HG03432 (cell line): ENCODE measurements around the gene THAP8.
A peak's percentile ranks its signal among the peaks of the same experiment; 100 is the strongest.
"Not testable (repeated sequence)": the region's sequence is repeated elsewhere in the genome, so short reads cannot be mapped to it uniquely, and the experiment has no call there.

Experiments used
- ATAC-seq: cut with Tn5 transposase; IDR thresholded peaks from one replicate; pipeline ENCODE4 v1.9.1; 2021; ENCODE audit warnings: mild to moderate bottlenecking, moderate library complexity; ENCODE audit not compliant: unreplicated experiment

THAP8 gene

GRCh38 chr19:36068810-36069499 lies 14.9 kb upstream of the THAP8 start:
- ATAC-seq: not testable (repeated sequence)

GRCh38 chr19:36067681-36068080 lies 13.6 kb upstream of the THAP8 start:
- ATAC-seq: no peak

GRCh38 chr19:36064826-36065225 lies 10.7 kb upstream of the THAP8 start:
- ATAC-seq: no peak

- ATAC-seq: no peak
Measured at GRCh38 chr19:36061367-36061766, 7.3 kb upstream of the THAP8 start.

- no peak for ATAC-seq
Measured at GRCh38 chr19:36060430-36060829, 6.3 kb upstream of the THAP8 start.

- no peak for ATAC-seq
Measured at GRCh38 chr19:36059180-36059910, 5.3 kb upstream of the THAP8 start.

GRCh38 chr19:36058481-36059179 lies 4.5 kb upstream of the THAP8 start:
- ATAC-seq: no peak

- peak; percentile 72 for ATAC-seq
Measured at GRCh38 chr19:36054733-36055686, 925 bp upstream of the THAP8 start, which contains the start of gene WDR62. TSS of gene WDR62 (plus strand) at chr19:36054897. CDS start at chr19:36054972, 75 bp downstream.

GRCh38 chr19:36051637-36052036 lies 2.4 kb downstream of the THAP8 start:
- no peak for ATAC-seq

GRCh38 chr19:36051236-36051635 lies 2.8 kb downstream of the THAP8 start:
- ATAC-seq: no peak

- no peak for ATAC-seq
Measured at GRCh38 chr19:36049080-36049698, 4.9 kb downstream of the THAP8 start.

GRCh38 chr19:36047835-36048234 lies 6.2 kb downstream of the THAP8 start:
- no peak for ATAC-seq

- no peak for ATAC-seq
Measured at GRCh38 chr19:36046443-36047050, 7.5 kb downstream of the THAP8 start.

GRCh38 chr19:36043952-36044351 lies 10.1 kb downstream of the THAP8 start:
- no peak for ATAC-seq

- ATAC-seq: no peak
Measured at GRCh38 chr19:36041831-36042230, 12.3 kb downstream of the THAP8 start.

GRCh38 chr19:36041092-36041491 lies 13.0 kb downstream of the THAP8 start:
- ATAC-seq: not testable (repeated sequence)

GRCh38 chr19:36040495-36040894 lies 13.6 kb downstream of the THAP8 start:
- no peak for ATAC-seq

GRCh38 chr19:36032251-36033104 lies 21.6 kb downstream of the THAP8 start, which contains the start of gene CLIP3:
TSS of gene CLIP3 (minus strand) at chr19:36032873. CDS start at chr19:36032357, 516 bp downstream.
- ATAC-seq: no peak

- ATAC-seq: no peak
Measured at GRCh38 chr19:36031308-36031707, 22.8 kb downstream of the THAP8 start.
